H9 (cell line): ENCODE data around the gene FCHSD2. TPM values are rescaled to one million over a fixed set of nuclear protein-coding genes. Genes with fewer than 3 reads are reported as not detected.

Experiments used
- DNase-seq: peaks from one replicate; pipeline ENCODE4 v3.0.0-alpha.2; 2017
- H2AFZ ChIP-seq: one replicate; pipeline ENCODE4 v1.6.1; 2013; ENCODE audit warnings: mild to moderate bottlenecking, low read length, control low read depth, moderate library complexity
- H2AK5ac ChIP-seq: 2 replicates; pipeline ENCODE4 v1.6.1; 2013; ENCODE audit warnings: low read length, control low read depth, mixed read lengths; ENCODE audit not compliant: insufficient read length
- H2BK120ac ChIP-seq: one replicate; pipeline ENCODE4 v1.6.1; 2013; ENCODE audit warnings: low read depth, mild to moderate bottlenecking, low read length, control low read depth, inconsistent platforms; ENCODE audit not compliant: poor library complexity, severe bottlenecking
- H2BK12ac ChIP-seq: 2 replicates; pipeline ENCODE4 v1.6.1; 2013; ENCODE audit warnings: low read length, control low read depth, mixed read lengths, low read depth; ENCODE audit not compliant: insufficient read length
- H2BK15ac ChIP-seq: 2 replicates; pipeline ENCODE4 v1.6.1; 2013; ENCODE audit warnings: low read depth, low read length, control low read depth
- H2BK20ac ChIP-seq: one replicate; pipeline ENCODE4 v1.6.1; 2013; ENCODE audit warnings: low read depth, mild to moderate bottlenecking, low read length, control low read depth, inconsistent platforms; ENCODE audit not compliant: poor library complexity, severe bottlenecking
- H2BK5ac ChIP-seq: 2 replicates; pipeline ENCODE4 v1.6.1; 2013; ENCODE audit warnings: low read length, control low read depth, mixed read lengths; ENCODE audit not compliant: insufficient read length
- H3K14ac ChIP-seq: 2 replicates; pipeline ENCODE4 v1.6.1; 2013; ENCODE audit warnings: low read length, control low read depth; ENCODE audit not compliant: insufficient read depth
- H3K18ac ChIP-seq: 2 replicates; pipeline ENCODE4 v1.6.1; 2013; ENCODE audit warnings: low read depth, mild to moderate bottlenecking, mixed read lengths, low read length, control low read depth; ENCODE audit not compliant: insufficient read length
- H3K23ac ChIP-seq: 2 replicates; pipeline ENCODE4 v1.6.1; 2013; ENCODE audit warnings: low read length, control low read depth, mixed read lengths, low read depth; ENCODE audit not compliant: insufficient read length
- H3K23me2 ChIP-seq: 2 replicates; pipeline ENCODE4 v1.6.1; 2013; ENCODE audit warnings: low read depth, mild to moderate bottlenecking, mixed read lengths, low read length, control low read depth; ENCODE audit not compliant: insufficient read length, poor library complexity, severe bottlenecking
- H3K27ac ChIP-seq: 2 replicates; pipeline ENCODE4 v1.5.1; 2013; ENCODE audit warnings: low read length, control low read depth, mixed read lengths, low read depth; ENCODE audit not compliant: insufficient read length
- H3K27me3 ChIP-seq: 2 replicates; pipeline ENCODE4 v1.6.1; 2013; ENCODE audit warnings: low read length, control low read depth, inconsistent platforms; ENCODE audit not compliant: insufficient read depth
- H3K4ac ChIP-seq: 2 replicates; pipeline ENCODE4 v1.6.1; 2013; ENCODE audit warnings: low read depth, mild to moderate bottlenecking, control low read depth, inconsistent platforms, low read length, moderate library complexity
- H3K4me1 ChIP-seq: 2 replicates; pipeline ENCODE4 v1.6.1; 2013; ENCODE audit warnings: low read length, control low read depth, inconsistent platforms; ENCODE audit not compliant: insufficient read depth
- H3K4me2 ChIP-seq: 2 replicates; pipeline ENCODE4 v1.6.1; 2013; ENCODE audit warnings: low read length, control low read depth, mixed read lengths; ENCODE audit not compliant: insufficient read length, insufficient read depth
- H3K56ac ChIP-seq: 2 replicates; pipeline ENCODE4 v1.6.1; 2013; ENCODE audit warnings: low read depth, mild to moderate bottlenecking, mixed read lengths, low read length, control low read depth; ENCODE audit not compliant: insufficient read length
- H3K79me1 ChIP-seq: 2 replicates; pipeline ENCODE4 v1.6.1; 2013; ENCODE audit warnings: low read depth, mild to moderate bottlenecking, moderate library complexity, low read length, control low read depth, inconsistent platforms; ENCODE audit not compliant: insufficient read depth, poor library complexity, severe bottlenecking
- H3K79me2 ChIP-seq: 2 replicates; pipeline ENCODE4 v1.6.1; 2013; ENCODE audit warnings: low read length, control low read depth, inconsistent platforms; ENCODE audit not compliant: insufficient read depth
- H3K9ac ChIP-seq: 2 replicates; pipeline ENCODE4 v1.6.1; 2013; ENCODE audit warnings: low read length, control low read depth, mixed read lengths; ENCODE audit not compliant: insufficient read length; ENCODE audit errors: extremely low read depth
- H3K9me3 ChIP-seq: one replicate; pipeline ENCODE4 v1.6.1; 2013; ENCODE audit warnings: low read depth, low read length, inconsistent platforms; ENCODE audit not compliant: control insufficient read depth
- H3T11ph ChIP-seq: one replicate; pipeline ENCODE4 v1.6.1; 2013; ENCODE audit warnings: mild to moderate bottlenecking, low read length, control low read depth, inconsistent platforms
- H4K20me1 ChIP-seq: one replicate; pipeline ENCODE4 v1.6.1; 2013; ENCODE audit not compliant: control insufficient read depth, insufficient read length, insufficient read depth
- H4K5ac ChIP-seq: 2 replicates; pipeline ENCODE4 v1.6.1; 2013; ENCODE audit warnings: low read depth, mild to moderate bottlenecking, mixed read lengths, low read length, control low read depth; ENCODE audit not compliant: insufficient read length
- H4K8ac ChIP-seq: replicated peaks from 2 replicates; pipeline ENCODE4 v1.6.1; 2013; ENCODE audit warnings: low read length, control low read depth, mixed read lengths, low read depth; ENCODE audit not compliant: insufficient read length
- H4K91ac ChIP-seq: 2 replicates; pipeline ENCODE4 v1.6.1; 2013; ENCODE audit warnings: low read depth, mild to moderate bottlenecking, moderate library complexity, mixed read lengths, low read length, control low read depth; ENCODE audit not compliant: insufficient read length
- H3K27ac Mint-ChIP-seq, 3 experiments: 2 replicates in 2 of 3; 3 replicates in 1 of 3; pipeline ENCODE4 v1.8.0; 2020 to 2021; ENCODE audit warnings: mixed read lengths in 3 of 3, mild to moderate bottlenecking in 1 of 3, moderate library complexity in 1 of 3
- H3K27me3 Mint-ChIP-seq: 2 replicates; pipeline ENCODE4 v1.8.0; 2021; ENCODE audit warnings: low read depth, mild to moderate bottlenecking, moderate library complexity, mixed read lengths
- H3K36me3 Mint-ChIP-seq, 3 experiments: 2 replicates in 2 of 3; 3 replicates in 1 of 3; pipeline ENCODE4 v1.8.0; 2020 to 2021; ENCODE audit warnings: low read depth in 3 of 3, mixed read lengths in 3 of 3; ENCODE audit not compliant: insufficient read depth in 1 of 3
- H3K4me1 Mint-ChIP-seq, 2 experiments: 2 replicates each; pipeline ENCODE4 v1.8.0; 2020; ENCODE audit warnings: mixed read lengths in 2 of 2
- H3K4me3 Mint-ChIP-seq, 2 experiments: 2 replicates in 1 of 2; 3 replicates in 1 of 2; pipeline ENCODE4 v1.8.0; 2020 to 2021; ENCODE audit warnings: mild to moderate bottlenecking in 2 of 2, mixed read lengths in 2 of 2, moderate library complexity in 1 of 2
- H3K9me3 Mint-ChIP-seq, 2 experiments: 2 replicates in 1 of 2; 3 replicates in 1 of 2; pipeline ENCODE4 v1.8.0; 2020; ENCODE audit warnings: mild to moderate bottlenecking in 2 of 2, mixed read lengths in 2 of 2, moderate library complexity in 1 of 2
- WGBS: extraction: QIAGEN DNeasy Blood & Tissue Kit; methylation state at CpG from one replicate; pipeline ENCODE4 v1.1.7; 2013; ENCODE audit warnings: missing lambda C conversion rate, low lambda C conversion rate, mixed read lengths; ENCODE audit not compliant: insufficient read length; ENCODE audit errors: extremely low coverage; 5-methylcytosine and 5-hydroxymethylcytosine counted together
- total RNA-seq: library from RNA; stranded (reverse); gene quantifications from 2 replicates; pipeline ENCODE4 v1.2.1, GENCODE V29; 2021
- TF ChIP-seq, protein P1 (sequence below): fragments of 200-600 bp; sonication (generic); conservative IDR thresholded peaks from 3 replicates; pipeline ENCODE4 v1.8.0; 2021; ENCODE audit warnings: antibody characterized with exemption, mild to moderate bottlenecking

FCHSD2 gene
- total RNA-seq, 1 experiment from 2014 or later: 17.8 TPM

DNA sequence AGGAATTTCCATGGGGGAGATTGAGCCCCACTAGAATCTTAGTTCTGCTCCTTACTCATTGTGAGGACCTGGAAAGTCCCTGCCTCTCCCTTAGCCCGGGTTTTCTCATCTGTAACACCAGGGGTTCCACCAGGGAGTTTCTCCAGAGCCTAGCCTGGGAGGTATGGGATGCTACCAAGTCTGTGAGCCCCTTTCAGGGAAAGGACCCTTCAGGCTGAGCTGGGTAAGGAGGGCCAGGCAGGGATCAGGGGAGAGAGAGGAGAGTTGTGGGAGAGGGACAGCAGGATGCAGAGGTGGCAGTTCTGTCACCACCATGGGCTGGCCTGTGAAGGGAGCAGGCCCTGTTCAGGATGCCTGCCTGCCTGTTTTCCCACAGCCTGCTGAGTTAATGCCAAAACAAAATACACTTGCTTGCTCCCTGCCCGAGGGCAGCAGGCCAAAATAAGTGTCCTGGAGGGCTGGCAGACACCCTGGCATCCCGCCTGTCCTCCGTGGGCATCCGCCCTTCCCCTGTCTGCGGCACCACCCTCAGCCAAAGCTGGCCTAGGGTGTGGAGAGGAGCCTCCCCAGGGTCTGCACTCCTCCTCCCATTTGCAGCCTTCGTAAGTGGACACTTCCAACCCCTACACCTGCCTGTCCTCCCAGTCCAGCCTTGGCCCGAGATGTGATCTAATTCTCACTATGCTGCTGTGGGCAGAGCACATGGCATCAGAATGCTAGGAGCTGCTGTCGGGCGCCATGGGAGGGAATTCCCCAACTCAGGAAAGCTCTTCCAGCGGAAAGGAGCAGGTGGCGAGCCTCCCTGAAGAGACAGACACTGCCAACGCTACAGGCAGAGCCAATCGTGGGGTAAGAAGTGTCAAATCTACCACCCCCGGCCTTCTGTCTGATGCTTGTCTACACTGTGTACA is 5.9 kb upstream of the FCHSD2 start:
- Mint-ChIP-seq H3K27me3 (peaks cover 14% of the 10 kb centered on the region), H3K27ac (no peak overlapping the region; a peak in 1 of 7 replicates), H3K36me3 (no peaks in the 10 kb centered on the region), H3K9me3 (no peaks in the 10 kb centered on the region), H3K4me1 (peaks cover 25 to 26% of the 10 kb centered on the region in 2 experiments), H3K4me3 (no peak overlapping the region)
- H4K5ac ChIP-seq: no peak overlapping the region
- H3K4me2 ChIP-seq: no peak overlapping the region
- no peak overlapping the region for H3K4ac ChIP-seq
- H3K9ac ChIP-seq: no peak overlapping the region
- WGBS: no CpG with 5 or more reads among the region's 15 CpGs
- TF ChIP-seq, protein P1, sequence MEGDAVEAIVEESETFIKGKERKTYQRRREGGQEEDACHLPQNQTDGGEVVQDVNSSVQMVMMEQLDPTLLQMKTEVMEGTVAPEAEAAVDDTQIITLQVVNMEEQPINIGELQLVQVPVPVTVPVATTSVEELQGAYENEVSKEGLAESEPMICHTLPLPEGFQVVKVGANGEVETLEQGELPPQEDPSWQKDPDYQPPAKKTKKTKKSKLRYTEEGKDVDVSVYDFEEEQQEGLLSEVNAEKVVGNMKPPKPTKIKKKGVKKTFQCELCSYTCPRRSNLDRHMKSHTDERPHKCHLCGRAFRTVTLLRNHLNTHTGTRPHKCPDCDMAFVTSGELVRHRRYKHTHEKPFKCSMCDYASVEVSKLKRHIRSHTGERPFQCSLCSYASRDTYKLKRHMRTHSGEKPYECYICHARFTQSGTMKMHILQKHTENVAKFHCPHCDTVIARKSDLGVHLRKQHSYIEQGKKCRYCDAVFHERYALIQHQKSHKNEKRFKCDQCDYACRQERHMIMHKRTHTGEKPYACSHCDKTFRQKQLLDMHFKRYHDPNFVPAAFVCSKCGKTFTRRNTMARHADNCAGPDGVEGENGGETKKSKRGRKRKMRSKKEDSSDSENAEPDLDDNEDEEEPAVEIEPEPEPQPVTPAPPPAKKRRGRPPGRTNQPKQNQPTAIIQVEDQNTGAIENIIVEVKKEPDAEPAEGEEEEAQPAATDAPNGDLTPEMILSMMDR: no peak
- H2BK15ac ChIP-seq: no peak overlapping the region
- no peak overlapping the region for H2AK5ac ChIP-seq
- no peaks in the 10 kb centered on the region; the same call in 1 of the 2 replicates for H3K27me3 ChIP-seq
- no peak overlapping the region for H3K27ac ChIP-seq
- peaks cover under 1% of the 10 kb centered on the region for H3K23me2 ChIP-seq
- no peak overlapping the region for H3K23ac ChIP-seq
- H3K9me3 ChIP-seq: no peaks in the 10 kb centered on the region
- H2BK20ac ChIP-seq: no peak overlapping the region
- H4K8ac ChIP-seq: no peak overlapping the region
- no peak overlapping the region for H3K14ac ChIP-seq
- no peaks in the 10 kb centered on the region for H3K79me2 ChIP-seq
- no peaks in the 10 kb centered on the region for H3K4me1 ChIP-seq
- H4K20me1 ChIP-seq: no peaks in the 10 kb centered on the region
- H3K18ac ChIP-seq: no peak overlapping the region
- no peak overlapping the region for H2BK12ac ChIP-seq
- H2BK5ac ChIP-seq: no peak overlapping the region
- no peak for DNase-seq
- H3T11ph ChIP-seq: no peak overlapping the region
- no peak overlapping the region for H3K56ac ChIP-seq
- no peaks in the 10 kb centered on the region for H3K79me1 ChIP-seq
- H2BK120ac ChIP-seq: no peak overlapping the region
- no peak overlapping the region for H4K91ac ChIP-seq
- H2AFZ ChIP-seq: no peak overlapping the region
